Astrocyte of the cerebellum (primary cell): ENCODE measurements around the gene ACSL4.
"Not testable (repeated sequence)": the region's sequence is repeated elsewhere in the genome, so short reads cannot be mapped to it uniquely, and the experiment has no call there.

ENCODE experiments used
- DNase-seq: peaks from one replicate; pipeline ENCODE4 v3.0.0-alpha.2; 2011; ENCODE audit warnings: low read depth
- H3K4me3 ChIP-seq: 2 replicates; pipeline ENCODE4 v1.5.1; 2011; ENCODE audit warnings: mild to moderate bottlenecking, low read depth, low read length, moderate library complexity
- CTCF ChIP-seq: IDR thresholded peaks from 2 replicates; pipeline ENCODE4 v1.5.1; 2012; ENCODE audit warnings: low read length, low read depth, moderate library complexity, mild to moderate bottlenecking; ENCODE audit errors: missing control alignments
- in situ Hi-C: cut with HindIII; loops from 2 replicates; pipeline ENCODE4 v1.10.0; 2017; ENCODE audit warnings: low sequenced_read_pairs

The ACSL4 gene

GRCh38 chrX:109643687-109644086, 89.4 kb downstream of the ACSL4 start:
- no peak overlapping the region for H3K4me3 ChIP-seq
- in situ Hi-C loops = no loop called here
- no peak for DNase-seq
- no peak for TF ChIP-seq CTCF

GRCh38 chrX:109638158-109638557, 94.9 kb downstream of the ACSL4 start:
- no peak overlapping the region for H3K4me3 ChIP-seq
- no peak for TF ChIP-seq CTCF
- no peak for DNase-seq
- in situ Hi-C loops = no loop called here

- in situ Hi-C loops = not testable (repeated sequence)
These were observed 95.6 kb downstream of the ACSL4 start for GRCh38 chrX:109637477-109637876.

GRCh38 chrX:109635146-109635545, 97.9 kb downstream of the ACSL4 start:
- in situ Hi-C loops = no loop called here
- no peak for DNase-seq
- peak; percentile 55 for TF ChIP-seq CTCF
- H3K4me3 ChIP-seq = no peak overlapping the region

More at GRCh38 chrX:109637477-109637876, 95.6 kb downstream of the ACSL4 start:
- DNase-seq, H3K4me3 ChIP-seq: not testable (repeated sequence)

GRCh38 chrX:109632906-109633504, 100.1 kb downstream of the ACSL4 start:
- peak; percentile 50 for TF ChIP-seq CTCF
- H3K4me3 ChIP-seq = no peak overlapping the region
- in situ Hi-C loops = no loop called here
- no peak for DNase-seq

- no peak for DNase-seq
- in situ Hi-C loops = no loop called here
- TF ChIP-seq CTCF = no peak
- no peak overlapping the region for H3K4me3 ChIP-seq
These were observed 103.7 kb downstream of the ACSL4 start for GRCh38 chrX:109629310-109629709.

- no peak for TF ChIP-seq CTCF
These were observed 106.4 kb downstream of the ACSL4 start for GRCh38 chrX:109626637-109627036.

More at GRCh38 chrX:109626637-109627036, 106.4 kb downstream of the ACSL4 start:
- DNase-seq = no peak
- in situ Hi-C loops = no loop called here
- no peak overlapping the region for H3K4me3 ChIP-seq
